Choroid plexus epithelial cell (primary cell): ENCODE data around the gene LAGE3.

Experiments
- DNase-seq: peaks from one replicate; pipeline ENCODE4 v3.0.0-alpha.2; 2010; ENCODE audit warnings: low read depth
- H3K4me3 ChIP-seq: 2 replicates; pipeline ENCODE4 v1.5.1; 2011; ENCODE audit warnings: low read depth, mild to moderate bottlenecking, control low read depth, low read length, moderate library complexity
- TF ChIP-seq, protein P1 (sequence below): conservative IDR thresholded peaks from 2 replicates; pipeline ENCODE4 v1.5.1; 2011; ENCODE audit warnings: low read depth, mild to moderate bottlenecking, control low read depth, inconsistent platforms, low read length, moderate library complexity

The LAGE3 gene

GRCh38 chrX:154462396-154462795 is 16.7 kb downstream of the LAGE3 start:
- no peak overlapping the region for H3K4me3 ChIP-seq
- TF ChIP-seq, protein P1, sequence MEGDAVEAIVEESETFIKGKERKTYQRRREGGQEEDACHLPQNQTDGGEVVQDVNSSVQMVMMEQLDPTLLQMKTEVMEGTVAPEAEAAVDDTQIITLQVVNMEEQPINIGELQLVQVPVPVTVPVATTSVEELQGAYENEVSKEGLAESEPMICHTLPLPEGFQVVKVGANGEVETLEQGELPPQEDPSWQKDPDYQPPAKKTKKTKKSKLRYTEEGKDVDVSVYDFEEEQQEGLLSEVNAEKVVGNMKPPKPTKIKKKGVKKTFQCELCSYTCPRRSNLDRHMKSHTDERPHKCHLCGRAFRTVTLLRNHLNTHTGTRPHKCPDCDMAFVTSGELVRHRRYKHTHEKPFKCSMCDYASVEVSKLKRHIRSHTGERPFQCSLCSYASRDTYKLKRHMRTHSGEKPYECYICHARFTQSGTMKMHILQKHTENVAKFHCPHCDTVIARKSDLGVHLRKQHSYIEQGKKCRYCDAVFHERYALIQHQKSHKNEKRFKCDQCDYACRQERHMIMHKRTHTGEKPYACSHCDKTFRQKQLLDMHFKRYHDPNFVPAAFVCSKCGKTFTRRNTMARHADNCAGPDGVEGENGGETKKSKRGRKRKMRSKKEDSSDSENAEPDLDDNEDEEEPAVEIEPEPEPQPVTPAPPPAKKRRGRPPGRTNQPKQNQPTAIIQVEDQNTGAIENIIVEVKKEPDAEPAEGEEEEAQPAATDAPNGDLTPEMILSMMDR, result no peak
- DNase-seq, result no peak

- DNase-seq, result no peak
- TF ChIP-seq, protein P1, result no peak
- H3K4me3 ChIP-seq, result no peak overlapping the region
Measured at GRCh38 chrX:154460326-154460725, 18.8 kb downstream of the LAGE3 start.

DNA sequence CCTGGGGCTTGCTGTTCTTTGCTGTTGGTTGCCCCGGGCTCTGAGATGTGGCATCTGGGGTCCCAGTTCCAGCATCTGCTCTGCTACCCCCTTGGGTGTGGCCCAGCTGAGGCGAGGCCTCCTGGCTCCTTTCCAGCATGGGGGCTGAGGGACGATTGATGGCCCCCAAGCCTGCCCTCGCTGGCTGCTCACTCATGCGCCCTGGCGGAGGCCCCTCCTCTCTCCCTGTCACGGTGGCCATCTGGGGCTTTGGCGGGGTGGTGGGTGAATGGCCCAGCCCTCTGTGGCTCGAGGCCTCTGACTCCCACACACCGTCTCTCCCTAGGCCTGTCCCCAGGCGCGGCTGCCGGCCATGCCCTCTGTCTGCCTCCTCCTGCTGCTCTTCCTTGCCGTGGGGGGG is 19.2 kb downstream of the LAGE3 start:
- TF ChIP-seq, protein P1, result no peak
- peak overlapping the region; percentile 70 for H3K4me3 ChIP-seq
- no peak for DNase-seq

GRCh38 chrX:154458954-154459778 is 19.9 kb downstream of the LAGE3 start:
- peak overlapping the region; percentile 70 for H3K4me3 ChIP-seq
- no peak for DNase-seq
- TF ChIP-seq, protein P1, result no peak

DNA sequence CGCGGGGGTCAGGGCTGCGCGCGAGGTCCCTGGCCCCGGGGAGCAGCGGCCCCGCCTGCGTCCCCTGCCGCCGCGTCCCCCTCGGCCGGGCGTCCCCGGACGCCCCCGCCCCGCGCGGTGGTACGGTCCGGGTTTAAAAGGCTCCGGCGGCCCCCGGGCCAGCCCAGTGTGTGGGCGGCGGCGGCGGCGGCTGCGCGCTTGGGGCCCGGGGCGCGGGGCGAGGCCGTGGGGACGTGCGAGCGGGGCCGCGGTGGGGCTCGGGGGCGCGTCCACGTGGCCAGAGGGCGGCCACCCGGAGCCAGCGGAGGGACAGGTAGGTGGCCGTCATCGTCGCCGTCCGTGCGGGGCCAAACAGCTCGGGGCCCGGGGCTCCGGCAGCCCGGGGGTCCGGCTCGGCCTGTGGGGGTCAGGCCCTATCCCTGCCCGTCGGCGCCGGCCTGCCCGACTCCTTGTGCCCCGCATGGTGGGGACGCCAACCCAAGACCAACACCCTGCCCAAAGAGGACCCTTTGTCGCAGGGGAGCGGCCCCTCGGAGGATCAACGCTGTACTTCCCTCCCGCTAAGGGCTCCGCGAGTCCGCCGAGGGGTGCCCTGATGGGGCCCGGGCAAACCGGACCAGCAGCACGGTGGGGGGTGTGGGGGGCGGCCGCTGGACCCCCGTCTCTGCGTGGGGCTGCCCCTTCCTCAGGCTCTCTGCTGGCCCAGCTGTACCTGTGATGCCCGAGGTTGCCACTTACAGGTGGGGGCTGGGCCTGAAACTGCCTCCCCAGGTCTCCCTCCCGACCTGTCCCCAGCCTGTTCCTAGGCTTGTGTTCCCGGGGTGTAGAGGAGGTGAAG is 20.7 kb downstream of the LAGE3 start, which contains the start of gene PLXNA3:
TSS of gene PLXNA3 (plus strand) at position 166 of the 838 bp plus-strand sequence. CDS start 1,903 bp downstream, outside the sequence.
- peak within 1 kb of the TSS; percentile 70 for H3K4me3 ChIP-seq
- DNase-seq, result peak; percentile 37
- TF ChIP-seq, protein P1, result no peak

- TF ChIP-seq, protein P1, result no peak
- no peak for DNase-seq
- H3K4me3 ChIP-seq, result peak overlapping the region; percentile 70
Measured at GRCh38 chrX:154457491-154458115, 21.5 kb downstream of the LAGE3 start.
